Effector CD8-positive, alpha-beta T cell (primary cell): ENCODE results near the gene PGAP6.
A peak's percentile ranks its signal among the peaks of the same experiment; 100 is the strongest.
"Not testable (repeated sequence)": the region's sequence is repeated elsewhere in the genome, so short reads cannot be mapped to it uniquely, and the experiment has no call there.

Experiments used
- DNase-seq: peaks from one replicate; lab custom pipeline; 2025; lab: John Stamatoyannopoulos, UW

Gene PGAP6

DNA sequence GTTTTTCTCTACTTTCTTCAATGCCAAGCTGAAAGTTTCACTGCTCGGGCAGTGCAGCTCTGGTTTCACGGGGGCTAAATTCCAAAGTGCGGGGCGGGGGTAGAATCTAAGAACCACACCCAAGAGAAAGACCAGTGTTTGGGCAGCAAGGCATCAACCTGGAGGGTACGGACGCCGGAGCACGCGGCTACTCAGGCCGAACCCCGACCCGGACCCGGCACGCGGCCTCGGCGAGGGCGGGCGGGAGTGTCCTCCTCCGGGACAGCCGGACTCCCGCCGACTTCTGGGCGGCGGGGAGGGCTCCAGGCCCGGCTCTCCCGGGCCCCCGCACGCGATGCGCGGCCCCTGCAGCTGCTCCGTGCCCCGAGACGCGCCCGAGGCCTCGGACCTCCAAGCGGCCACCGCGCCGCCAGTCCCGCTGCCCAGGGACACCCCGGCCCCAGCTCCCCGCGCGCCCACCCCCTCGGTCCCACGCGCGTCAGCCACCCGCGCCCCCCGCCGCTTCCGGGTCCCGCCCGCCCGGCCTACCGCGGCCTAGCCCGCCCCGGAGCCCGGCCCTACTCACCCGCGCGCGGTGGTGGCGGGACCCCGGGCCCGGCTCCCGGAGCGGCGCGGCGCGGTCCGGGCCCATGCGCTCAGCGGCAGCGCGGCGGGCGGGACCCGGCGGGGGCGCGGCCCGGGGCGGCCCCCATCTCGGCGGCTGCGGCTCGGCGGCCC lies 29.8 kb downstream of the PGAP6 start:
- peak; percentile 22 for DNase-seq

DNA sequence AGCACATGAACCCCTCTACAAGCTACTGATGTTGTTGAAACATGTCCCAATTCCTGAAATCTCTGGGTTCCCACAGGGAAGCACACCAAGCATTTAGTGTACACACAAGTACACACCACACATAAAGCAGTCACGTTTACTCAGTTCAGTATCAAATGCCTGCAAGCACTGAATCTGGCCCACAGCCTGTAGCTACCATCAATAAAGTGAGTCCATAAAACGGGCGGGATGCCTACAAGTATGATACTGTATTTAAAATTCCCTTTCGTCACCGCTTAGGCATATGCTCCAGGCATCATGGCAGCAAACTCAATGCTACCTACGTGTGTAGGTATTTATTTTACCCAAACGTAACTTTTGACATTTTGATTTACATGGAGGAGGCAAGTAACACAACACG lies 31.6 kb downstream of the PGAP6 start:
- DNase-seq = no peak

DNA sequence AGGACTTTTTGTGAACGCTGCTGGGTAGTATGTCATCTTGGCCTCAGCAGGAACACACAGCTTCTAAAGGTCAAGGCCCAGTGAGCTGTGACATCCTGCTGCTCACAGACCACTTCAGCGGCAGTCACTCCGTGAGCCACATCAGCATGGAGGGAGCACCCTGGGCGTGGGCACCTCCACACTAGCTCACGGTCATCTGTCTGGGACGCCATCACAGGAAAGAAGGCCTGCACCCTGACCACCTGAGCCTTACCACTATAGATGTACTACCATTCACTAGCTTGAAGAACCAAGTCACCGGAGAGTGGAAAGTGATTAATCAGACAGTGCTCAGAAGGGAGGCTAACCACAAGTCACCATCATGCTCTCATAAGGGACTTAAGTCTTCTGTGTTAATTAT lies 32.6 kb downstream of the PGAP6 start:
- DNase-seq = no peak

DNA sequence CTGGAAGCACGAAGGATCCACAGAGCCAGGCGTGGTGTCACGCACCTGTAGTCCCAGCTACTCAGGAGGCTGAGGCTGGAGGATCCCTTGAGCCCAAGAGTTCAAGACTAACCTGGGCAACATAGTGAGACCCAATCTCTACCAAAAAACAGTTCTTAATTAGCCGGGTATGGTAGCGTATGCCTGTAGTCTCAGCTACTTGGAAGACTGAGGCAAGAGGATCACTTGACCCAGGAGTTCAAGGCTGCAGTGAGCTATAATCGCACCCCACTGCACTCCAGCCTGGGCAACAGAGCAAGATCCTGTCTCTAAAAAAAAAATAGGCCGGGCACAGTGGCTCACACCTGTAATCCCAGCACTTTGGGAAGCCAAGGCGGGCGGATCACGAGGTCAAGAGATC lies 33.3 kb downstream of the PGAP6 start:
- not testable (repeated sequence) for DNase-seq

DNA sequence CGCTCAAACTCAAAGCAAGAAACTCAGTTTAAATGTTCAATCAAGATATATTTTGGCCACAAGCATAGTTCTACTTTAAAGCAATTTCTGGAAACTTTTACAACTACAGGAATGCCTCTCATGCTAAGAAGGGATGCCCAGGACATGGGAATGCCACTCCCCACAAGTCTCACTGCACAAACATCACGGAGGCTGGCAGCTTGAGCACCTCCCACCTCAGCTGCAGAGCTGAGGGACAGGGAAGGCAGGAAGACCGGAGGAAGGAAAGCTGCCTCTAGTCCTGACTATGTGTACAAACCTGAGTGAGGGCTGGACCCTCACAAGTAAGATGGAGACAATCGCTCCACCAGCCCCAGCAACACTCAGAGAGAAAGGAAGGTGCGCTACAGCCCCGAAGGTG lies 34.6 kb downstream of the PGAP6 start:
- DNase-seq = no peak

DNA sequence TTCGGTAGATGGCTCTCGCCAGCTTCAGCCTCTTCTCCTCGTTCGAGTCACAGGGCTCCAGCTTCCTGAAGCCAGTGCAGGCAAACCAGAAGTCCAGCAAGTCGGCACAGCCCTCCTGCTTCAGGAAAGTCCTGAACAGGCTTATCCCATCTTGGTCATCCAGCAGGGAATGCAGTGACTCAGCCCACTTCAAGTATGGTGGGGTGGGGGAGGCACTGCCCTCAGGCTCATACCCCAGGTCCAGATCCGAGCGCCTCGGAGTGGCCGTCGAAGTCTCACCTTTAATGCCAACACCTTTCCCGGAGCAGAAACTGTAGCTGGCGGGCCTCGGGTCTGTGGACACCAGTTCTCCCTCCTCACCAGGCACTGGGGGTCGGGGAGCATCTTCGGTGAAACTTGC lies 35.2 kb downstream of the PGAP6 start:
- DNase-seq = no peak

DNA sequence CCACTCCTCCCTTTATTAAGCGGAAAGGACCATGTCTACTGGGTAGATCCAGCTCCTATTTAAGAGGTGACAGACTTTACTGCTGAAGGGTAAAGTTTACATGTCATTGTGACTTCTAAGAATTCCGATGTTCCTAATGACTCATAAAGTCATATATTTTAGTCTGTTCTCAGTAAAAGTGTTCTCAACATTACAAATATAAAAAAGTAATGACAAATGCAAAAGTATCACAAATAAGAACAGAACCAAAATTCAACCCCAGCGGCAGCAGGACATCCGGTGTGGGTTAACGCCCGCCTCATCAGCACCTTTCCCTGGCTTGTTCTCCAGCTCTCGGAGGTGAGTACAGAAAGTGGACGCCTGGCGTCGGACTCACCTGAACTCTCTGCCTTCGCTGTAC lies 36.0 kb downstream of the PGAP6 start:
- DNase-seq = no peak

DNA sequence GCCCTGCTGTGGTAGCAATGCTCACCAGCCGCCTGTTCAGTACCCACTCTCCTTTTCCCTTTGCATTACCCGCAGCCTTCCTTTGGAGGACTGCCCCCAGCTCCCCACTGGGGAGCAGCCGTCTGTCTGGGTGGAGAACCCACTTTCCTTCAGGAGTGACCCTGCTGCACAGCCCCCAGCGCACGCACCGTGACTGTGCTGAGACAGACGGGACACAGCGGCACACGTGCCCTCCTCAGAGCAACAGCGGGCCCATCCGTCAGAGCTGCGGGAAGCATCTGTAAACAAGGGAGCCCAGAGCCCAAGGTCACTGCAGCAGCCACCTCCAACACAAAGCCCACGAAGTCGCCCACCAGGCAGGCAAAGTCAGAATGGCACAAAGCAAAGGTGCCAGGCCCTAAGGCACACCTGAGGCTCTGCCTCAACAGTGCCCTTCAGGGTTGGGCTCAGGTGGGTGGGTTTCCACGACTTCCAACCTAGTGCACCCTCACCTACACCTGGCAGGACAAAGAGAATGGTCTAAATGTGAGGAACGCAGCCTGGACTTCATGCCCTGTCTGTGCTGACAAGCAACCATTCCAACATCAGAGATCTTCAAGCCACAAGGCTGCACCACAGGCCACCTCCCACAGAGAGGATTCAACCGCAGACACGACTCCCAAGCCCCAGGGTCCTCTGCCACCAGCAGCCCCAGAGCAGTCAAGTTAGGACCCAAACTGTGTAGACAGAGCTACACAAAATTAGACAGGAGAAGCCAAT lies 39.1 kb downstream of the PGAP6 start:
- no peak for DNase-seq

DNA sequence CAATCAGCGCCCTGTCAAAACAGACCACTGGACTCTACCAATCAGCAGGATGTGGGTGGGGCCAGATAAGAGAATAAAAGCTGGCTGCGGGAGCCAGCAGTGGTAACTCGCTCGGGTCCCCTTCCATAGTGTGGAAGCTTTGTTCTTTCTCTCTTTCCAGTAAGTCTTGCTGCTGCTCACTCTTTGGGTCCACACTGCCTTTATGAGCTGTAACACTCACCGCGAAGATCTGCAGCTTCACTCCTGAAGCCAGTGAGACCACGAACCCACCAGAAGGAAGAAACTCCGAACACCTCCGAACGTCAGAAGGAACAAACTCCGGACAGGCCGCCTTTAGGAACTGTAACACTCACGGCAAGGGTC lies 39.8 kb downstream of the PGAP6 start:
- not testable (repeated sequence) for DNase-seq

DNA sequence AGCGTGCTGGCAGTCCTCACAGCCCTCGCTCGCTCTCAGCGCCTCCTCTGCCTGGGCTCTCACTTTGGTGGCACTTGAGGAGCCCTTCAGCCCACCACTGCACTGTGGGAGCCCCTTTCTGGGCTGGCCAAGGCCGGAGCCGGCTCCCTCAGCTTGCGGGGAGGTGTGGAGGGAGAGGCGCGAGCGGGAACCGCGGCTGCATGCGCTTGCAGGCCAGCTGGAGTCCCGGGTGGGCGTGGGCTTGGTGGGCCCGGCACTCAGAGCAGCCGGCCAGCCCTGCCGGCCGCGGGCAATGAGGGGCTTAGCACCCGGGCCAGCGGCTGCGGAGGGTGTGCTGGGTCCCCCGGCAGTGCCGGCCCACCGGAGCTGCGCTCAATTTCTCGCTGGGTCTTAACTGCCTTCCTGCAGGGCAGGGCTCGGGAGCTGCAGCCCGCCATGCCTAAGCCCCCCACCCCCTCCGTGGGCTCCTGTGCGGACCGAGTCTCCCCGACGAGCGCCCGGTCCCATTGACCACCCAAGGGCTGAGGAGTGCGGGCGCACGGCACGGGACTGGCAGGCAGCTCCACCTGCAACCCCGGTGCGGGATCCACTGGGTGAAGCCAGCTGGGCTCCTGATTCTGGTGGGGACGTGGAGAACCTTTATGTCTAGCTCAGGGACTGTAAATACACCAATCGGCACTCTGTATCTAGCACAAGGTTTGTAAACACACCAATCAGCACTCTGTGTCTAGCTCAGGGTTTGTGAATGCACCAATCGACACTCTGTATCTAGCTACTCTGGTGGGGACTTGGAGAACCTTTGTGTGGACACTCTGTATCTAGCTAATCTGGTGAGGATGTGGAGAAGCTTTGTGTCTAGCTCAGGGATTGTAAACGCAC lies 40.4 kb downstream of the PGAP6 start:
- not testable (repeated sequence) for DNase-seq

DNA sequence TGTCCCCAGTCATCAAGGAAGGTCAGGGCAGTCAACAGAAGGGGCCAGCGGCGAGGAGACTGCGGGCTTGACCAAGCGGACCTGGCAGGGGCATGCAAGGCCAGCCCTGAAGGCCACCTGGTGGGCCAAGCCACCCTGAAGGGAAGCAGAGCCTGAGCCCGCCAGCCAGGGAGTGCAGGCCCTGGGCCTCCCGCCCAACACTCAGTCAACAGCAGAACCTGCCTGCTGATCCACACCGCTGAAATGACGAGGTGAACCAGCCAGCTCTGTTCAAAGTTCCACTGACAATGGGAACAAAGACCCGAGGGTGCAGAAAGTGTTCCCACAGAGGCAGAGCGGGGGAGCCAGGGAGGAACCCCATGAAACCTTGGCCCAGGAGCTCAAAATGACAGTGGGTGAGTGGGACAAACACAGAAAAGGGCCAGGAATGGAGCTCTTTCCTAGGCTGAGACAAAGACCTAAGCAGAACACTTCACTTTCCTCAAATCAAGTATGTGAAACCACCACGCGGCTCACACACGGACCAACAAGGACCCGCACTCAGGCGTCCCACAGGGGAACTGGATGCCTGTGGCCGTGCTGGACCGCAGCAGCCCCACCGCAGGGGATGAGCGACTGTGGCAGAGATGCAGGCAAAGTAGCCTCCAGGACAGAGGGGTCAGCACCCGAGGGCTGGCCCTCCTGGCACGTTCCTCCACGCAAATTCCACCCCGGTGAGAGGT lies 41.2 kb downstream of the PGAP6 start:
- DNase-seq = no peak

DNA sequence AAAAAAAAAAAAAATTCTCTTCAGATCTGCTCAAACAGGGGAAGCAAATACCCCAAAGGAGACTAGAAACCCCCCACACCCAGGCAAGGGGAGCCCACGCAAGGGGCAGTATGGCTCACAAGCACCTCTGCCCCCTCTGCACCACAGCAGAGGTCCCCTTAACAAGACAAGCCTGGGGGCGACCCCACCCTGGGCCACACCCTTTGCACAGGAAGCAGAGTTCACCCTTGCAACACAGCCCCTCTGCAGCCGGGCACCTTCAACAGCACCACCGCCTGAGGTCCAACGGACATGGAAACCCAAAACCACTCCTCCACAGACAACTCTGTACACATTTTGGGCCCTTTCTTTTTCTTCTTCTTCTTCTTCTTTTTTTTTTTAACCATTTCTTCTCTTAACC lies 42.1 kb downstream of the PGAP6 start:
- DNase-seq = no peak

DNA sequence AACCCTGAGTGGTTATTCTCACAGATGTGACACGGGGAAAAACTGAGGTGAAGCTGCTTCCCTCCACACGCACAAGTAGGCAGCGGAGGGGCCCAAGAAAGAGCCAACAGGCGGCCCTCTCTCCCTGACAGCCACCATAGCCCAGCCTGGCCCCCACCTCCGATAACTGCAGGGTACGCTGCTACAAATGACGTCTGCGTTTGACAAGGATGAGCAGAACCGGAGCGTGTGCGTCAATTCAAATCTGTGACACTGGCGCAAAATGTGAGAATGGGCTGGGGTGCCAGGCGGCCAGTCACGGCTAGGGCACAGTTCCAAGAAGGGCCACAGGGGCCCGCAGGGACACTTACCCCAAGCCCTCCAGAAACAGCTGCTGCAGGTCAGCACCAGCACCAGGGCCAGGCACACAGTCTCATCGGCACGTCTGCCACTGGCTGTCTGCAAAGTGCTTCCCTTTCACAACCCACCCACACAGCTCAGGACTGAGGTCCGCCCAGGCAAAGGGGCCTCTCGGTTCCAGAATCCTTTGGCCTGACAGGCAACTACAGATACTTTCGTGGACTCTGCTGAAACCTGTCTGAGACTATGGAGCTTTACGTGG lies 43.7 kb downstream of the PGAP6 start:
- DNase-seq = no peak

DNA sequence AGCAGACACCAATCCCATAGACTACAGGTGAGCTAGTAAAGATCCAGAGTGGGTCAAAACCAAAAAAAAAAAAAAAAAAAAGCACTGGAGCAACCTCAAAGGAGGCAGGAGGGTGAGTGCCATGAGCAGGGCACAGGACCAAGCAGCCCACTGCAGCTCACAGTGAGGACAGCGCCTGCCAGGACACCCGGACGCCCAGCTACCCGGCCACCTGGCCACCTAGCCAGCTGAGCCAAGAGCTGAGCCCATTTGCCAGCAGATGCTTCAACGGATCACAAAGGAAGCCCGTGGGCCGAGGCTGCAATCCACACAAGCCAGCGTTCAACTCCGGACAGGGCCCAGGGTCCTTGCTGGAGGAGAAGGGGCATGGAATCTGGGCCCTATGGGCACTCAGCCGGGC lies 44.3 kb downstream of the PGAP6 start:
- DNase-seq = no peak

DNA sequence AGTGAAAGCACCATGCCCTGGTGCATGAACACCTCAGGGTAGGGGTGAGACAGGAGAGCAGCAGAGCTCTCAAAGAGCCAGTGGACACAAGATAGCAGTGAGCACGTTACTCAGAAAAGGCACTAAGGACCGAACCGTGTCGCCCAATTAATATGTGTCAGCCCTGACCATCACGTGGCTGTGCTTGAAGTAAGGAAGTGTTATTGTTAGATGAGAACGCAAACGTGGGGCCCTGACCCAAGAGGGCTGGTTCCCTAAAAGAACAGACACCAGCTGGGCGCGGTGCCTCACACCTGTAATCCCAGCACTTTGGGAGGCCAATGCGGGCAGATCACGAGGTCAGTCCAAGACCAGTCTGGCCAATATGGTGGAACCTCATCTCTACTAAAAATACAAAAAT lies 45.5 kb downstream of the PGAP6 start:
- DNase-seq = no peak

DNA sequence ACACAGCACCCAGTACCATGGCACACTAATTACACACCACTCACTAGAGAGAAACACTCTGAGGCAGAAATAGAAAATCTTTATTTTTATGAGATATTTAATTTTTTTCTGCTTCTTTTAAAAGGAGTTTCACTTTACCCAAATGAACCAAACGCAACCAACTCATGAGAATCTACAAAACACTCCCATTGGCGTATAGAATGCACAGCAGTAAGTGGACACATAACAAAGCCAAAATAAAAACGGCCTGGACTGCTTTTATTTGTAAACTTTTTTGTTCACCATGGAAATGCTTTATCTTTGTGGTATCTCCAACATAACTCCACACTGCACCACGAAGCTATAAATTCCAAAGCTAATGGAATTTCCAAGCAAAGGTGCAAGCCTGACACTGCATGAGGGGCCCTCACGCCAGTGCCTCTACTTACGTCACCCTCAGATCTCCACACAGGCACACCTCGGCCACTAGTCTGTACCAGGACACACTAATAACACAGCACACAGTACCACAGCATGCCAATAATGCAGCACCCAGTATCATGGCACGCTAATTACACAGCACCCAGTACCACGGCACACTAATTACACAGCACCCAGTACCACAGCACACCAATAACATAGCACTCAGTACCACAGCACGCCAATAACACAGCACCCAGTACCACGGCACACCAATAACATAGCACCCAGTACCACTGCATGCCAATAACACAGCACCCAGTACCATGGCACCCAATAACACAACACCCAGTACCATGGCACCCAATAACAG lies 46.7 kb downstream of the PGAP6 start:
- not testable (repeated sequence) for DNase-seq

DNA sequence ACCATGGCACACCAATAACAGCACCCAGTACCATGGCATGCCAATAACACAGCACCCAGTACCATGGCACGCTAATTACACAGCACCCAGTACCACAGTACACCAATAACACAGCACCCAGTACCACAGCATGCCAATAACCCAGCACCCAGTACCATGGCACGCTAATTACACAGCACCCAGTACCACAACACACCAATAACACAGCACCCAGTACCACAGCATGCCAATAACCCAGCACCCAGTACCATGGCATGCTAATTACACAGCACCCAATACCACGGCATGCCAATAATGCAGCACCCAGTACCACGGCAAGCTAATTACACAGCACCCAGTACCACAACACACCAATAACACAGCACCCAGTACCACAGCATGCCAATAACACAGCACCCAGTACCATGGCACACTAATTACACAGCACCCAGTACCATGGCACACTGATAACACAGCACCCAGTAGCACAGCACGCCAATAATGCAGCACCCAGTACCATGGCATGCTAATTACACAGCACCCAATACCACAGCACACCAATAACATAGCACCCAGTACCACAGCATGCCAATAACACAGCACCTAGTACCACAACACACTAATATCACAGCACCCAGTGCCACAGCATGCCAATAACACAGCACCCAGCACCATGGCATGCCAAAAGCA lies 47.5 kb downstream of the PGAP6 start:
- DNase-seq = not testable (repeated sequence)

DNA sequence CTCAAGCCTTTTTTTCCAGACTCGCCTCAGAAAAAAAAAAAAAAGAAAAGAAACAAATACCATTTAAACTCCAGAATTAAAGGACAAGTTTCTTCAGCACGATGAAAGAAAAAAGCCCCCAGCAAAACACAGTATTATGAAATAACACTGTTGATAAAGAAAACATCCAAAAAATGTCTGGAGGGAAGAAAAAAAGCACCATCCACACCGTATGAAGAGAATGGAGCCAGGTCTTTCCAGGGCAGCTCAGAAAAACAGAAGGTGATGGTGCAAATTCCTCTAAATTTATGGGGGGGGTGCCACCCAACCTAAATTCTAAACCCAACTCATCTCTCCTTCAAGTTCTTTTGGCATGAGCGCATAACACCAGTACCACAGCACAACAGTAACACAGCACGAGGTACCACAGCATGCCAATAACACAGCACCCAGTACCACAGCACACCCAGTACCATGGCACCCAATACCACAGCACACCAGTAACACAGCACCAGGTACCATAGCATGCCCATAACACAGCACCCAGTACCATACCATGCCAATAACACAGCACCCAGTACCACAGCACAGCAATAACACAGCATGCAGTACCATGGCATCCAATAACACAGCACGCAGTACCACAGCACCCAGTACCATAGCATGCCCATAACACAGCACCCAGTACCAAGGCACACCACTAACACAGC lies 48.2 kb downstream of the PGAP6 start:
- DNase-seq = no peak

DNA sequence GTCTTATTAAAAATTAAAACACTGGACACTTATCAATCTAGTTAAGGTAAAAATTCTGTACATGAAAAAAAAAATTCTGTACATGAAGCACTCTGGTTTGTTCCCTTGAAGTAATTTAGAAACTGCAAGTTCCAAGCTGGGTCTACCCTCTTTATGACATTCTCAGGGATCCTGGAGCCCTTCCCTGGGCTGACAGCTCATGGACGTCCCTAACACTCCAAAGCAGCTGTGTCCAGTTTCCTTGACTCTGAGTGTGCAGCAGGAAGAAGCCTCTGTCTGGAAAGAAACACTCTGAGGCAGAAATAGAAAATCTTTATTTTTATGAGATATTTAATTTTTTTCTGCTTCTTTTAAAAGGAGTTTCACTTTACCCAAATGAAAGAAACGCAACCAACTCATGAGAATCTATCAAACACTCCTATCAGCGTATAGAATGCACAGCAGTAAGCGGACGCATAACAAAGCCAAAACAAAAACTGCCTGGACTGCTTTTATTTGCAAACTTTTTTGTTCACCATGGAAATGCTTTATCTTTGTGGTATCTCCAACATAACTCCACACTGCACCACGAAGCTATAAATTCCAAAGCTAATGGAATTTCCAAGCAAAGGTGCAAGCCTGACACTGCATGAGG lies 50.5 kb downstream of the PGAP6 start:
- not testable (repeated sequence) for DNase-seq
